Activated CD8-positive, alpha-beta memory T cell treated with anti-CD3 and anti-CD28 coated beads for 36 hours (primary cell): ENCODE results near the gene IL25. TPM values are rescaled to one million over a fixed set of nuclear protein-coding genes. Genes with fewer than 3 reads are reported as not detected.
"Not testable (repeated sequence)": the region's sequence is repeated elsewhere in the genome, so short reads cannot be mapped to it uniquely, and the experiment has no call there.

Experiments used
- CTCF ChIA-PET: fragments of 350-600 bp; sonication (Branson Sonifier 250); formaldehyde crosslinking; loops from one replicate; lab custom pipeline; 2021; ENCODE audit warnings: antibody characterized with exemption; lab: Charles Lee
- POLR2A ChIA-PET: fragments of 350-600 bp; sonication (Branson Sonifier 250); formaldehyde crosslinking; loops from one replicate; lab custom pipeline; 2021; ENCODE audit warnings: antibody characterized with exemption; lab: Charles Lee
- total RNA-seq, 2 experiments: library from RNA; stranded (reverse); gene quantifications; one replicate each; pipeline ENCODE4 v1.2.3, GENCODE V29; 2021

The IL25 gene
- total RNA-seq, 2 experiments from 2014 or later, result not detected

GRCh38 chr14:23415821-23416778 is 43.5 kb downstream of the IL25 start:
- CTCF ChIA-PET, result no interaction called here

GRCh38 chr14:23416801-23417200 is 44.2 kb downstream of the IL25 start:
- POLR2A ChIA-PET, result no interaction called here
- CTCF ChIA-PET, result no interaction called here

More at GRCh38 chr14:23415821-23416778, 43.5 kb downstream of the IL25 start:
- POLR2A ChIA-PET, result no interaction called here

- CTCF ChIA-PET, result not testable (repeated sequence)
- POLR2A ChIA-PET, result interaction anchor here (0.5 kb wide), 1 partner anchor 39 kb away, joined by 3 read pairs; no protein-coding TSS in a partner anchor
These were observed 44.7 kb downstream of the IL25 start for GRCh38 chr14:23417269-23417668.

GRCh38 chr14:23418021-23418420 is 45.4 kb downstream of the IL25 start:
- ChIA-PET CTCF (no interaction called here), POLR2A (no interaction called here)

- CTCF ChIA-PET, POLR2A ChIA-PET: not testable (repeated sequence)
These were observed 47.0 kb downstream of the IL25 start for GRCh38 chr14:23419646-23420045.

- ChIA-PET CTCF (interaction anchor here (1.6 kb wide), 1 partner anchor 41 kb away, joined by 5 read pairs; no protein-coding TSS in a partner anchor), POLR2A (interaction anchor here (0.7 kb wide), 1 partner anchor 120 kb away, joined by 3 read pairs; no protein-coding TSS in a partner anchor)
These were observed 49.0 kb downstream of the IL25 start for GRCh38 chr14:23421594-23421993.

GRCh38 chr14:23423657-23424056 is 51.0 kb downstream of the IL25 start:
- POLR2A ChIA-PET, result no interaction called here
- CTCF ChIA-PET, result interaction anchor here (1.2 kb wide), 1 partner anchor 44 kb away, joined by 4 read pairs; no protein-coding TSS in a partner anchor

GRCh38 chr14:23425169-23425568 is 52.6 kb downstream of the IL25 start:
- ChIA-PET POLR2A (no interaction called here), CTCF (no interaction called here)

GRCh38 chr14:23425798-23426197 is 53.2 kb downstream of the IL25 start:
- CTCF ChIA-PET, result not testable (repeated sequence)
- POLR2A ChIA-PET, result interaction anchor here (0.6 kb wide), 1 partner anchor 472 kb away, joined by 3 read pairs; no protein-coding TSS in a partner anchor

Other genes with a start within 250 kb of the IL25 start
- gene SLC7A8, start 189.1 kb upstream of the IL25 start, total RNA-seq, result under 1 TPM; 0.40 to 0.86 TPM
- not detected for gene RNF212B, start 134.9 kb upstream of the IL25 start, total RNA-seq
- gene HOMEZ, start 86.7 kb upstream of the IL25 start, total RNA-seq, result 10 to 100 TPM; 13.7 to 15.6 TPM
- 10 to 100 TPM; 16.2 to 18.8 TPM for gene PPP1R3E, start 70.0 kb upstream of the IL25 start, total RNA-seq
- under 1 TPM; 0.69 to 0.99 TPM for gene BCL2L2, start 66.0 kb upstream of the IL25 start, total RNA-seq
- gene PABPN1, start 51.4 kb upstream of the IL25 start, total RNA-seq, result 100 to 1,000 TPM; 294 to 299 TPM
- gene SLC22A17, start 19.9 kb upstream of the IL25 start, total RNA-seq, result 1 to 10 TPM; 2.0 to 2.1 TPM
- not detected for gene EFS, start 7.6 kb upstream of the IL25 start, total RNA-seq
- gene CMTM5, start 4.2 kb downstream of the IL25 start, total RNA-seq, result not detected
- gene MYH6, start 35.5 kb downstream of the IL25 start, total RNA-seq, result not detected
- gene MYH7, start 62.9 kb downstream of the IL25 start, total RNA-seq, result not detected
- 10 to 100 TPM; 71.0 to 74.1 TPM for gene NGDN, start 96.9 kb downstream of the IL25 start, total RNA-seq
- gene ZFHX2, start 179.0 kb downstream of the IL25 start, total RNA-seq, result 1 to 10 TPM in 1 of 2 experiments, under 1 TPM in 1; 0.97 to 1.3 TPM
- gene THTPA, start 183.5 kb downstream of the IL25 start, total RNA-seq, result 10 to 100 TPM; 11.3 to 13.1 TPM
- 100 to 1,000 TPM; 135 to 136 TPM for gene AP1G2, start 195.0 kb downstream of the IL25 start, total RNA-seq
- under 1 TPM; 0.52 to 0.65 TPM for gene JPH4, start 206.0 kb downstream of the IL25 start, total RNA-seq